ENCODE results near the gene VEGFB.

VEGFB gene

GRCh38 chr11:64263021-64263946 is 28.9 kb downstream of the VEGFB start:
- no peak for DNase-seq

- DNase-seq = no peak
Measured at GRCh38 chr11:64263947-64264317, 29.5 kb downstream of the VEGFB start.

- no peak for DNase-seq
Measured at GRCh38 chr11:64264371-64264852, 30.0 kb downstream of the VEGFB start.

GRCh38 chr11:64265176-64266160 is 31.1 kb downstream of the VEGFB start:
- no peak for DNase-seq

GRCh38 chr11:64266339-64266738 is 32.0 kb downstream of the VEGFB start:
- no peak for DNase-seq

GRCh38 chr11:64267207-64267945 is 33.0 kb downstream of the VEGFB start:
- no peak for DNase-seq

- peak in 1 of 2 experiments; percentile 11 for DNase-seq
Measured at GRCh38 chr11:64268025-64268892, 33.9 kb downstream of the VEGFB start.

GRCh38 chr11:64268893-64269539 is 34.6 kb downstream of the VEGFB start:
- peak; percentile 56 to 60 for DNase-seq

- DNase-seq = peak; percentile 98 to 99
Measured at GRCh38 chr11:64269540-64270220, 35.3 kb downstream of the VEGFB start.

- no peak for DNase-seq
Measured at GRCh38 chr11:64275031-64275800, 40.8 kb downstream of the VEGFB start.

GRCh38 chr11:64275841-64276240 is 41.5 kb downstream of the VEGFB start:
- DNase-seq = no peak

- no peak for DNase-seq
Measured at GRCh38 chr11:64276653-64277431, 42.5 kb downstream of the VEGFB start.

- DNase-seq = no peak
Measured at GRCh38 chr11:64278576-64279190, 44.3 kb downstream of the VEGFB start.

- DNase-seq = no peak
Measured at GRCh38 chr11:64281957-64282770, 47.8 kb downstream of the VEGFB start.

- DNase-seq = no peak
Measured at GRCh38 chr11:64283092-64283491, 48.7 kb downstream of the VEGFB start.

- peak; percentile 95 for DNase-seq
Measured at GRCh38 chr11:64284048-64284961, 49.9 kb downstream of the VEGFB start, which contains the start of gene BAD. Gene BAD, minus strand, starts transcription at chr11:64284665. Its CDS starts 297 bp downstream, at chr11:64284368.

Measured in activated CD4-positive, alpha-beta T cell treated with anti-CD3 and anti-CD28 coated beads, Interleukin-2, amount 50 U/mL, for 48 hours (primary cell).